ENCODE measurements around the gene POU5F1.

- TF ChIP-seq CTCF (IDR thresholded peaks at IDR 0.05), result no peak
- TF ChIP-seq POLR2AphosphoS5 (IDR thresholded peaks at IDR 0.05; ENCODE audit: insufficient read depth in 1 of 2, low read depth in 1 of 2), result no peak
These were observed 2.5 kb upstream of the POU5F1 start for GRCh38 chr6:31172973-31173384.
